SK-N-MC (cell line): ENCODE results near the gene RNF225.

Experiments used
- EZH2 ChIP-seq: fragments of 200-600 bp; sonication (generic); IDR thresholded peaks from one replicate; pipeline ENCODE4 v1.6.1; 2017; ENCODE audit warnings: antibody characterized with exemption
- FOXP2 ChIP-seq: optimal IDR thresholded peaks from 2 replicates; pipeline ENCODE3; 2011; ENCODE audit warnings: mild to moderate bottlenecking, moderate library complexity; ENCODE audit not compliant: insufficient read depth; ENCODE audit errors: extremely low read length, control extremely low read depth
- POLR2AphosphoS5 ChIP-seq: IDR thresholded peaks from 2 replicates; pipeline ENCODE4 v1.6.1; 2012; ENCODE audit warnings: mild to moderate bottlenecking, low read depth, low read length, borderline replicate concordance

GRCh38 chr19:58362272-58362994 is 33.0 kb upstream of the RNF225 start, which contains the start of gene ZNF497:
- no peak for TF ChIP-seq EZH2
- TF ChIP-seq POLR2AphosphoS5: peak; percentile 96
- TF ChIP-seq FOXP2: no peak
